Endothelial cell of umbilical vein (primary cell): ENCODE data around the gene SLC35A1. TPM values are rescaled to one million over a fixed set of nuclear protein-coding genes. Genes with fewer than 3 reads are reported as not detected.

Source experiments
- BruUV-seq: library from RNA; stranded (reverse); fragments of 400-500 nt; replicated peaks from 2 replicates; lab custom pipeline; 2021; lab: Mats Ljungman, UMichigan
- CTCF ChIA-PET: fragments of 300-600, 350-600 bp; sonication (Branson Sonifier 250); formaldehyde crosslinking; loops from one replicate; lab custom pipeline; 2021; ENCODE audit warnings: antibody characterized with exemption, inconsistent platforms; lab: Charles Lee
- POLR2A ChIA-PET: fragments of 300-600, 350-600 bp; sonication (Branson Sonifier 250); formaldehyde crosslinking; loops from one replicate; lab custom pipeline; 2021; ENCODE audit warnings: antibody characterized with exemption, inconsistent platforms; lab: Charles Lee
- DNase-seq: peaks from one replicate; pipeline ENCODE4 v3.0.0-alpha.2; 2011; ENCODE audit warnings: low read depth, low spot score
- FAIRE-seq: peaks from 2 replicates; lab custom pipeline; 2011; peaks lifted over from hg19 to GRCh38; lab: Jason Lieb, UNC
- H2AFZ ChIP-seq: 2 replicates; pipeline ENCODE4 v1.6.0; 2012; ENCODE audit warnings: low read depth, low read length, control low read depth, inconsistent platforms
- H3K27ac ChIP-seq: 2 replicates; pipeline ENCODE4 v1.5.1; 2011; ENCODE audit warnings: low read depth, mild to moderate bottlenecking, control low read depth, low read length, moderate library complexity; ENCODE audit not compliant: insufficient read depth
- H3K27me3 ChIP-seq, 2 experiments: 2 replicates each; pipeline versions ENCODE4 v1.6.0 to v1.6.1; 2011; ENCODE audit warnings: low read length in 2 of 2, mixed read lengths in 1 of 2; ENCODE audit not compliant: control insufficient read depth in 2 of 2, insufficient read depth in 2 of 2
- H3K36me3 ChIP-seq, 2 experiments: 2 replicates in 1 of 2; 3 replicates in 1 of 2; pipeline ENCODE4 v1.5.1; 2011; ENCODE audit warnings: low read length in 2 of 2, mild to moderate bottlenecking in 1 of 2, moderate library complexity in 1 of 2; ENCODE audit not compliant: control insufficient read depth in 2 of 2, insufficient read depth in 2 of 2; ENCODE audit errors: extremely low read depth in 1 of 2
- H3K4me1 ChIP-seq: 3 replicates; pipeline ENCODE4 v1.5.1; 2011; ENCODE audit warnings: mild to moderate bottlenecking, low read length; ENCODE audit not compliant: control insufficient read depth, insufficient read depth; ENCODE audit errors: extremely low read depth
- H3K4me2 ChIP-seq: 2 replicates; pipeline ENCODE4 v1.6.1; 2011; ENCODE audit warnings: low read length, control low read depth, mixed read lengths; ENCODE audit not compliant: insufficient read depth
- H3K4me3 ChIP-seq, 3 experiments: fragments of 200-600 bp in 1 of 3; sonication (generic), shearing (Covaris generic) in 1 of 3; replicated peaks in 1 of 3; 2 replicates each; pipeline ENCODE4 v1.5.1; 2011 to 2016; ENCODE audit warnings: control low read depth in 3 of 3, low read length in 3 of 3, mild to moderate bottlenecking in 2 of 3, inconsistent platforms in 1 of 3, low read depth in 1 of 3, moderate library complexity in 1 of 3; ENCODE audit not compliant: insufficient read depth in 1 of 3
- H3K79me2 ChIP-seq: 2 replicates; pipeline ENCODE4 v1.6.0; 2012; ENCODE audit warnings: low read length, inconsistent platforms; ENCODE audit not compliant: control insufficient read depth, insufficient read depth
- H3K9ac ChIP-seq: replicated peaks from 2 replicates; pipeline ENCODE3; 2011; ENCODE audit warnings: low read length, control low read depth; ENCODE audit not compliant: insufficient read depth; ENCODE audit errors: extremely low read depth
- H3K9me1 ChIP-seq: replicated peaks from 3 replicates; pipeline ENCODE4 v1.6.0; 2011; ENCODE audit warnings: mild to moderate bottlenecking, low read length; ENCODE audit not compliant: control insufficient read depth, insufficient read depth; ENCODE audit errors: extremely low read depth
- H3K9me3 ChIP-seq: replicated peaks from 2 replicates; pipeline ENCODE4 v1.5.1; 2012; ENCODE audit warnings: low read length, inconsistent platforms; ENCODE audit not compliant: control insufficient read depth, insufficient read depth
- H4K20me1 ChIP-seq: replicated peaks from 2 replicates; pipeline ENCODE3; 2011; ENCODE audit warnings: mild to moderate bottlenecking, low read length; ENCODE audit not compliant: control insufficient read depth, insufficient read depth; ENCODE audit errors: extremely low read depth
- EZH2 ChIP-seq: IDR thresholded peaks from 2 replicates; pipeline ENCODE4 v1.6.1; 2012; ENCODE audit warnings: borderline replicate concordance, low read depth, mild to moderate bottlenecking, moderate library complexity, low read length, inconsistent platforms; ENCODE audit not compliant: severe bottlenecking
- GATA2 ChIP-seq: IDR thresholded peaks from 2 replicates; pipeline ENCODE4 v1.7.0; 2011; ENCODE audit warnings: low read depth, mild to moderate bottlenecking, moderate library complexity, mixed read lengths, low read length; ENCODE audit not compliant: insufficient read length, insufficient read depth
- JUN ChIP-seq: IDR thresholded peaks from 2 replicates; pipeline ENCODE4 v1.6.1; 2011; ENCODE audit warnings: borderline replicate concordance, low read depth; ENCODE audit not compliant: insufficient read length, insufficient read depth
- POLR2A ChIP-seq: IDR thresholded peaks from 2 replicates; pipeline ENCODE4 v1.6.1; 2012; ENCODE audit warnings: low read depth, mild to moderate bottlenecking, control low read depth, low read length
- POLR2AphosphoS5 ChIP-seq: IDR thresholded peaks from 2 replicates; pipeline ENCODE4 v1.6.1; 2012; ENCODE audit warnings: low read depth, mild to moderate bottlenecking, control low read depth, low read length, moderate library complexity; ENCODE audit not compliant: insufficient read depth
- dilution Hi-C: fragments of 300-500 bp; cut with MboI; formaldehyde crosslinking; loops from one replicate; pipeline ENCODE4 v1.15.0; 2019; ENCODE audit warnings: low sequenced_read_pairs; ENCODE audit not compliant: extremely low pct_ligation_motif_present
- intact Hi-C: fragments of 100-400 bp; cut with micrococcal nuclease; formaldehyde crosslinking; loops from one replicate; pipeline ENCODE4 v1.10.0; 2022
- polyA plus RNA-seq, 4 experiments: library from polyadenylated mRNA; depleted of rRNA in 3 of 4; stranded (reverse) in 3 of 4; unstranded in 1 of 4; fragments of >200 nt; gene quantifications; 2 replicates each; pipeline versions ENCODE4 v1.2.1 to v1.2.3, GENCODE V29; 2011 to 2012; ENCODE audit warnings: missing spikeins in 1 of 4
- total RNA-seq: library from RNA; stranded (reverse); gene quantifications from 2 replicates; pipeline ENCODE4 v1.2.3, GENCODE V29; 2021
- TF ChIP-seq, protein P1 (sequence below): IDR thresholded peaks from 2 replicates; pipeline ENCODE4 v1.6.1; 2011; ENCODE audit not compliant: insufficient read depth, insufficient read length
- TF ChIP-seq, protein P2 (sequence below), 2 donors: IDR thresholded peaks; 1 replicate in 1 of 2; 2 replicates in 1 of 2; pipeline ENCODE4 v1.5.1; 2011; ENCODE audit warnings: low read length in 2 of 2, mild to moderate bottlenecking in 2 of 2, moderate library complexity in 2 of 2, control low read depth in 1 of 2, inconsistent platforms in 1 of 2, low read depth in 1 of 2; ENCODE audit not compliant: insufficient read depth in 1 of 2; ENCODE audit errors: extremely low read depth in 1 of 2

Gene SLC35A1
- total and polyA plus RNA-seq, 2 donors (not counting 3 experiments of a cell fraction or from before 2014, with no cell fraction given), result 13.0 to 13.9 TPM

DNA sequence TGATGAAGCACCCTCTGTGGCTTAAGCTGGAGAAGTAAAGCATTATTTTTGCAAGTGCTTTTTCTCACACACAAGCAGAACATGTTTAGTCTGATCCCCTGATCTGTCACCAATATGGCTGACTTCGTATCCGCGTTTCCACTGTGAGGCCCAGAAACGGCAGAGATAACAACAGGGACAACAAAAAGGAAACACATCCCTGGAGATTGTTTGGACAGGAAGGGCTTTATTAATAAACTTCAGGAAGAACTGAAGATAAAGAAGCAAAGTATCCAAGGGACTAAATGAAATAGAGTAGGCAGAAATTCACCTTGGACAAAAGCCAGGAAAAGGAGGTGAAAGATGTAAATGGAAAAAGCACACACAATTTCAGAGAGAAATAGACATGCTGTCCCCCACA is 67.8 kb downstream of the SLC35A1 start:
- no peak overlapping the region for H3K9ac ChIP-seq
- H3K36me3 ChIP-seq, result peaks cover 4 to 5% of the 10 kb centered on the region in 2 experiments
- FAIRE-seq (no peak), DNase-seq (peak; percentile 89)
- H3K4me2 ChIP-seq, result peak overlapping the region; percentile 18
- H3K4me3 ChIP-seq, result no peak overlapping the region
- POLR2A ChIA-PET, result no interaction called here
- TF ChIP-seq, protein P1, sequence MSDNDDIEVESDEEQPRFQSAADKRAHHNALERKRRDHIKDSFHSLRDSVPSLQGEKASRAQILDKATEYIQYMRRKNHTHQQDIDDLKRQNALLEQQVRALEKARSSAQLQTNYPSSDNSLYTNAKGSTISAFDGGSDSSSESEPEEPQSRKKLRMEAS, result no peak
- TF ChIP-seq GATA2, result no peak
- TF ChIP-seq EZH2, result no peak
- TF ChIP-seq POLR2A, result no peak
- TF ChIP-seq JUN, result no peak
- TF ChIP-seq, protein P2, sequence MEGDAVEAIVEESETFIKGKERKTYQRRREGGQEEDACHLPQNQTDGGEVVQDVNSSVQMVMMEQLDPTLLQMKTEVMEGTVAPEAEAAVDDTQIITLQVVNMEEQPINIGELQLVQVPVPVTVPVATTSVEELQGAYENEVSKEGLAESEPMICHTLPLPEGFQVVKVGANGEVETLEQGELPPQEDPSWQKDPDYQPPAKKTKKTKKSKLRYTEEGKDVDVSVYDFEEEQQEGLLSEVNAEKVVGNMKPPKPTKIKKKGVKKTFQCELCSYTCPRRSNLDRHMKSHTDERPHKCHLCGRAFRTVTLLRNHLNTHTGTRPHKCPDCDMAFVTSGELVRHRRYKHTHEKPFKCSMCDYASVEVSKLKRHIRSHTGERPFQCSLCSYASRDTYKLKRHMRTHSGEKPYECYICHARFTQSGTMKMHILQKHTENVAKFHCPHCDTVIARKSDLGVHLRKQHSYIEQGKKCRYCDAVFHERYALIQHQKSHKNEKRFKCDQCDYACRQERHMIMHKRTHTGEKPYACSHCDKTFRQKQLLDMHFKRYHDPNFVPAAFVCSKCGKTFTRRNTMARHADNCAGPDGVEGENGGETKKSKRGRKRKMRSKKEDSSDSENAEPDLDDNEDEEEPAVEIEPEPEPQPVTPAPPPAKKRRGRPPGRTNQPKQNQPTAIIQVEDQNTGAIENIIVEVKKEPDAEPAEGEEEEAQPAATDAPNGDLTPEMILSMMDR (IDR thresholded peaks at IDR 0.05; ENCODE audit: extremely low read depth in 1 of 2, insufficient read depth in 1 of 2, low read depth in 1 of 2, low read length in 2 of 2), result no peak
- no peak for TF ChIP-seq POLR2AphosphoS5
- dilution Hi-C loops, result no loop called here
- CTCF ChIA-PET, result no interaction called here
- no peaks in the 10 kb centered on the region for H3K79me2 ChIP-seq
- H3K27me3 ChIP-seq, result no peaks in the 10 kb centered on the region
- no peaks in the 10 kb centered on the region for H4K20me1 ChIP-seq
- BruUV-seq, result no TSS peak
- intact Hi-C loops, result loop anchor here (1.0 kb wide), 1 partner anchor 162 kb away; the partner anchor contains the start of gene AKIRIN2
- no peak overlapping the region for H3K27ac ChIP-seq
- no peaks in the 10 kb centered on the region for H3K4me1 ChIP-seq
- H3K9me3 ChIP-seq, result no peaks in the 10 kb centered on the region
- no peak overlapping the region for H2AFZ ChIP-seq
- H3K9me1 ChIP-seq, result no peaks in the 10 kb centered on the region
